SKM-1 (cell line): ENCODE measurements around the gene STAC3.
A peak's percentile ranks its signal among the peaks of the same experiment; 100 is the strongest.

Experiments used
- DNase-seq: peaks from one replicate; lab custom pipeline; 2025; ENCODE audit not compliant: unreplicated experiment; lab: John Stamatoyannopoulos, UW

STAC3 gene

GRCh38 chr12:57255916-57256315 lies 4.9 kb upstream of the STAC3 start:
- no peak for DNase-seq

GRCh38 chr12:57254506-57255280 lies 3.7 kb upstream of the STAC3 start:
- DNase-seq, result no peak

GRCh38 chr12:57250541-57250940 lies 446 bp downstream of the STAC3 start:
- DNase-seq, result no peak

- DNase-seq, result peak; percentile 67
These were observed 1.8 kb downstream of the STAC3 start for GRCh38 chr12:57248934-57249742.

- no peak for DNase-seq
These were observed 3.9 kb downstream of the STAC3 start for GRCh38 chr12:57247041-57247440.

GRCh38 chr12:57244312-57244696 lies 6.7 kb downstream of the STAC3 start:
- no peak for DNase-seq

- no peak for DNase-seq
These were observed 7.3 kb downstream of the STAC3 start for GRCh38 chr12:57243521-57244311.

- no peak for DNase-seq
These were observed 8.1 kb downstream of the STAC3 start for GRCh38 chr12:57242691-57243454.

GRCh38 chr12:57242329-57242690 lies 8.7 kb downstream of the STAC3 start:
- no peak for DNase-seq

- no peak for DNase-seq
These were observed 9.3 kb downstream of the STAC3 start for GRCh38 chr12:57241402-57242310.

GRCh38 chr12:57240926-57241401 lies 10.0 kb downstream of the STAC3 start:
- DNase-seq, result no peak

- DNase-seq, result peak; percentile 1
These were observed 10.7 kb downstream of the STAC3 start for GRCh38 chr12:57240066-57240921.

- DNase-seq, result peak; percentile 24
These were observed 11.4 kb downstream of the STAC3 start for GRCh38 chr12:57239587-57240065.

- peak; percentile 45 for DNase-seq
These were observed 12.0 kb downstream of the STAC3 start for GRCh38 chr12:57238854-57239554.

- DNase-seq, result no peak
These were observed 12.8 kb downstream of the STAC3 start for GRCh38 chr12:57237932-57238853.

GRCh38 chr12:57237596-57237931 lies 13.4 kb downstream of the STAC3 start:
- no peak for DNase-seq
